ENCODE measurements around the gene TXNRD1. TPM values are rescaled to one million over a fixed set of nuclear protein-coding genes. Genes with fewer than 3 reads are reported as not detected.

Gene TXNRD1
- total RNA-seq, 1 donor from 2014 or later, result 176 TPM

DNA sequence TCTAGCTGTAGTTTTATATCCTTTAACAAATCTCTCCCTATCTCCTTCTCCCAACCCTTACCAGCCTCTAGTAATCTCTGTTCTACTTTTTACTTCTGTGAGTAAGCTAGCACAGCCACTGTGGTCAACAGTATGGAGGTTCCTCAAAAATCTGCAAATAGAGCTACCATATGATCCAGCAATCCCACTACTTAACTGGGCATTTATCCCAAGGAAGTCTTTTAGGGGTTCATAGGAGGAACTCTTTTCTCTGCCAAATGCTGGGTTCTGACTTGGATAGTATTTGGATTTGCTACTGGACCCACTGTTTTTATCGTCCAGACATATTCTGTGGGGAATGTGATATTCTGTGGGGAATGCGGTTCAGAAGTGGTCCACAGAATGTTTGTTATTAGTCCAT is 129.1 kb downstream of the TXNRD1 start:
- H3K36me3 ChIP-seq (ENCODE audit: insufficient read depth, low read length), result peaks cover 77% of the 10 kb centered on the region
- H4K20me1 ChIP-seq (ENCODE audit: insufficient read depth, low read length), result peaks cover 85% of the 10 kb centered on the region
- H3K4me1 Mint-ChIP-seq (ENCODE audit: low read depth, unreplicated experiment), result peaks cover 18% of the 10 kb centered on the region
- H3K27me3 ChIP-seq (ENCODE audit: insufficient read depth, low read length), result no peaks in the 10 kb centered on the region
- no peak overlapping the region for H3K9ac ChIP-seq (ENCODE audit: low read length)
- no peak overlapping the region for H3K27ac ChIP-seq (ENCODE audit: low read depth, low read length)
- H3K27ac Mint-ChIP-seq (ENCODE audit: unreplicated experiment), result no peak overlapping the region
- TF ChIP-seq, protein P1, sequence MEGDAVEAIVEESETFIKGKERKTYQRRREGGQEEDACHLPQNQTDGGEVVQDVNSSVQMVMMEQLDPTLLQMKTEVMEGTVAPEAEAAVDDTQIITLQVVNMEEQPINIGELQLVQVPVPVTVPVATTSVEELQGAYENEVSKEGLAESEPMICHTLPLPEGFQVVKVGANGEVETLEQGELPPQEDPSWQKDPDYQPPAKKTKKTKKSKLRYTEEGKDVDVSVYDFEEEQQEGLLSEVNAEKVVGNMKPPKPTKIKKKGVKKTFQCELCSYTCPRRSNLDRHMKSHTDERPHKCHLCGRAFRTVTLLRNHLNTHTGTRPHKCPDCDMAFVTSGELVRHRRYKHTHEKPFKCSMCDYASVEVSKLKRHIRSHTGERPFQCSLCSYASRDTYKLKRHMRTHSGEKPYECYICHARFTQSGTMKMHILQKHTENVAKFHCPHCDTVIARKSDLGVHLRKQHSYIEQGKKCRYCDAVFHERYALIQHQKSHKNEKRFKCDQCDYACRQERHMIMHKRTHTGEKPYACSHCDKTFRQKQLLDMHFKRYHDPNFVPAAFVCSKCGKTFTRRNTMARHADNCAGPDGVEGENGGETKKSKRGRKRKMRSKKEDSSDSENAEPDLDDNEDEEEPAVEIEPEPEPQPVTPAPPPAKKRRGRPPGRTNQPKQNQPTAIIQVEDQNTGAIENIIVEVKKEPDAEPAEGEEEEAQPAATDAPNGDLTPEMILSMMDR (IDR thresholded peaks at IDR 0.05; ENCODE audit: insufficient read depth, low read depth, low read length), result no peak
- TF ChIP-seq EZH2 (IDR thresholded peaks at IDR 0.05; ENCODE audit: insufficient read depth, low read length), result no peak
- no peaks in the 10 kb centered on the region for H3K27me3 Mint-ChIP-seq (ENCODE audit: low read depth, unreplicated experiment)
- no peaks in the 10 kb centered on the region for H3K4me1 ChIP-seq (ENCODE audit: insufficient read depth, low read length)
- DNase-seq (ENCODE audit: low read depth), result no peak
- no peak overlapping the region for H3K4me3 Mint-ChIP-seq (ENCODE audit: unreplicated experiment)
- H3K4me3 ChIP-seq (ENCODE audit: insufficient read depth, low read depth, low read length), result no peak overlapping the region
- peaks cover 22% of the 10 kb centered on the region for H3K36me3 Mint-ChIP-seq (ENCODE audit: low read depth, unreplicated experiment)
- no peaks in the 10 kb centered on the region for H3K9me3 ChIP-seq (ENCODE audit: insufficient read depth, low read depth, low read length)
- H2AFZ ChIP-seq (ENCODE audit: low read depth, low read length), result no peak overlapping the region
- FAIRE-seq, result no peak
- H3K4me2 ChIP-seq (ENCODE audit: low read length), result no peak overlapping the region
- H3K79me2 ChIP-seq (ENCODE audit: insufficient read depth, low read length), result peaks cover 54% of the 10 kb centered on the region
- no peaks in the 10 kb centered on the region for H3K9me3 Mint-ChIP-seq (ENCODE audit: unreplicated experiment)

DNA sequence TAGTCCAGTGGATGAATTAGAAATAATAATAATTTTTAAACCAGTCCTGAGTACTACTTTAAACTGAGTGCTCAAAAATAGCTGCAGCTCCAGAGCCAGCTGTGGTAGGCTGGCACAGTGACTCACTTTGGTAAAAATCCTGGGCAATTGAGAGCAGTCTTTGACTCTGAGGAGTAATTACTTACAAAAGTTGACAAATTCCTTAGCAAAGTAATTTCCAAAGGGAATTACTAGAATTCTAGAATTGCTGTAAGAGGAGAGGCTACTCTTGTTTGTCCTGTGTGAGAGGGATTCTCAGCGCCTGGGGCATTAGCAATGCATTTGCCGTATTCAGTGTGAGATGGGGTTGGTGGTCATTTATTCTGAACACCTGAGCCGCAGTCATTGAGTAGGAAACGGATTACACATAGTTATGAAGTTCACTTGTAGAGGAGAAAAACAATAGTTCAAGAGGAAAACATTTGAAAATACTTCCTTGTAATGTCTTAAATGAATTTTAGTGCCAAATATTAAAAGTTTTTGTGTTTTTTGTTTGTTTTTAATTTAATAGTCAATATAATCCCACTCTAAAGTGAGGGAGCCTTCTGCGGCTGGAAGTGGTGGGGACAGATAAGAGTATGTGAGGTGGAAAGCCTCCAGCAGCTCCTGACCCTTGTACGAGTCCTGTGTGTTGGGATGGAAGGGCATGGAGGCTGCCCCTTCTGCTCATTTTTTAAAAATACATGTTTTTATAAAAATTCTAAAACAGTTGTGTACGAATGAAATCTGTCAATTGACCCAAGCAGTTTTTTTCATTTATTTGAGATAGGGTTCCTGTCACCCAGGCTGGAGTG is 129.9 kb downstream of the TXNRD1 start:
- no peaks in the 10 kb centered on the region for H3K9me3 Mint-ChIP-seq (ENCODE audit: unreplicated experiment)
- Histone ChIP-seq H3K4me2 (ENCODE audit: low read length) (no peak overlapping the region), H3K9ac (ENCODE audit: low read length) (no peak overlapping the region), H3K4me1 (ENCODE audit: insufficient read depth, low read length) (no peaks in the 10 kb centered on the region), H3K36me3 (ENCODE audit: insufficient read depth, low read length) (peaks cover 74% of the 10 kb centered on the region), H3K27ac (ENCODE audit: low read depth, low read length) (no peak overlapping the region), H3K27me3 (ENCODE audit: insufficient read depth, low read length) (no peaks in the 10 kb centered on the region), H3K4me3 (ENCODE audit: insufficient read depth, low read depth, low read length) (no peak overlapping the region), H2AFZ (ENCODE audit: low read depth, low read length) (no peak overlapping the region), H3K79me2 (ENCODE audit: insufficient read depth, low read length) (peaks cover 54% of the 10 kb centered on the region), H3K9me3 (ENCODE audit: insufficient read depth, low read depth, low read length) (no peaks in the 10 kb centered on the region), H4K20me1 (ENCODE audit: insufficient read depth, low read length) (peaks cover 82% of the 10 kb centered on the region)
- peaks cover 18% of the 10 kb centered on the region for H3K4me1 Mint-ChIP-seq (ENCODE audit: low read depth, unreplicated experiment)
- no peak for TF ChIP-seq EZH2 (IDR thresholded peaks at IDR 0.05; ENCODE audit: insufficient read depth, low read length)
- TF ChIP-seq, protein P1 (IDR thresholded peaks at IDR 0.05; ENCODE audit: insufficient read depth, low read depth, low read length), result no peak
- H3K36me3 Mint-ChIP-seq (ENCODE audit: low read depth, unreplicated experiment), result peaks cover 22% of the 10 kb centered on the region
- H3K27ac Mint-ChIP-seq (ENCODE audit: unreplicated experiment), result no peak overlapping the region
- FAIRE-seq (no peak), DNase-seq (ENCODE audit: low read depth) (no peak)
- H3K4me3 Mint-ChIP-seq (ENCODE audit: unreplicated experiment), result no peak overlapping the region
- H3K27me3 Mint-ChIP-seq (ENCODE audit: low read depth, unreplicated experiment), result no peaks in the 10 kb centered on the region

All from astrocyte (in vitro differentiated cells and primary cell).